RPMI8226 (cell line): ENCODE measurements around the gene TNFAIP1.
"Not testable (repeated sequence)": the region's sequence is repeated elsewhere in the genome, so short reads cannot be mapped to it uniquely, and the experiment has no call there.

Experiments
- DNase-seq: peaks from one replicate; pipeline ENCODE4 v3.0.0-alpha.2; 2015

Gene TNFAIP1

DNA sequence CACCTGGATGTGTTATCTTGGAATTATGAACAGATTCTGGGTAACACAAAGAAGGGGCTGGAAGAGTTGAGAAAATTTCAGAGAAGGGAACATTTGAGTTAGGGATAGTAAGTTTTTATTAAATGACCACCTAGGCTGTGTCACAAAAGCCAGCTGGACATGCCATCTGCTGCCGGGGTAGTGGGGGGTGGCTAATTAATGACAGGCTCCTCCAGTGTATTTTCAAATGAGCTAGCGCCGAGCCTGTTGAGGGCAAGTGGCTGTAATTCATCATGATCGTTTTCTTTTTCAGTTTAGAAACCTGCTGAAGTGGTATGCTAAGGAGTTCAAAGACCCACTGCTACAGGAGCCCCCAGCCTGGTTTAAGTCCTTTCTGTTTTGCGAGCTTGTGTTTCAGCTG lies 10.3 kb upstream of the TNFAIP1 start:
- DNase-seq: no peak

DNA sequence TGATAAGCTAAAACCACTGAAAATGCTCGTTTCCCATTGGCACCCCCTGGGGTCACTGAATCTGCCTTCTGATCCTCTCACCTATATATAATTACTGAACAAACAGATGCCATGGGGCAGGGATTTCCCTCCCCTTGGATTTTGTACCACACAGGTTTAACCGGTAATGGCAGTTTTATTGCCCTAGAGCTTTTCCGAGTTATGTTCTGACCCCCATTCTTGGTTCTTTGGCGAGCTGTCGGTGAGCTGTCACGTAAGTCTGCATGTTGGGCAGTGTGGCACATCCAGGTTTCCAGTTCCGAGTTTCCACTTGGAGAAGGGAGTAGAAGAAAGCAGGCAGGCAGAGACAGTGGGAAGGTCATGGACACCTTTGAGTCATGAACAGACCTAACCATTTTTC lies 9.4 kb upstream of the TNFAIP1 start:
- no peak for DNase-seq

DNA sequence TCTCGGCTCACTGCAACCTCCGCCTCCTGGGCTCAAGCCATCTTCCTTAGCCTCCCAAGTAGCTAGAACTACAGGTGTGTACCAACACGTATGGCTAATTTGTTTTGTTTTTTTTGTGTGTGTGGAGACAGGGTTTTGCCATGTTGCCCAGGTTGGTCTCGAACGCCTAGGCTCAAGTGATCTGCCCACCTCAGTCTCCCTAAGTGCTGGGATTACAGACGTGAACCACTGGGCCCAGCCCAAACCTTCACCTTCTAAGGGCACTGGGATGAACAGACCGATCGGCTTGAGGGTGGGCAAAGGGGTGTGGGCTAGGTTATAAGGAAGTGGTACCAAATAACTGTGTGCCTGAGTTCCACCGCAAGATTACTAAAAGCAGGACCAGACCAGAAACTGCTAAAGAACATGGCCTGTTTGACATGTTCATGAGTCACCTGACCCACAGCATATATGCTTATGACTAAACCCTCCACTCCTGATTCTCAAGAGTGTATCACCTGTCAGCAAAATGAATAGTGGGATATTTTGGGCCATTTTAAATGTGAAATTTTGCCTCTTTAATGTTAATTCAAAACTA lies 8.4 kb upstream of the TNFAIP1 start:
- DNase-seq: no peak

DNA sequence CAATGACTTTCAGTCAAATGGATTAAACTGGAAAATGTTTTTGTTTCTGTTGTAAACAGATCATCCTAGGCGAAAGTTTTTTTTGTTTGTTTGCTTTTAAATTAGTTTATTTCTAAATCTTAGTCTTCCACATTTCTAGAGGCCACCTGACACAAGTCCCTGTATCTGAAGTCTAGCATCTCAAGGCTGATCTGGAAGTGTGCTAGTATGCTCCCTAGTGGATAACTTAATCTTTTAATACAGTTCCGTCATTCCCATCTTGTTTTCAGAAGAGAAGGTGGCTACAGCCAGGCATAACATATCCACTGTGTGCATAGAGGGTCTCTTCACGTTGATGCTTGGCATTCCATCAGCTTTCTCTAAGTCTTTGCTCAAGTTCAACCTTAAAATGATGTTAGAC lies 7.9 kb upstream of the TNFAIP1 start:
- DNase-seq: no peak

DNA sequence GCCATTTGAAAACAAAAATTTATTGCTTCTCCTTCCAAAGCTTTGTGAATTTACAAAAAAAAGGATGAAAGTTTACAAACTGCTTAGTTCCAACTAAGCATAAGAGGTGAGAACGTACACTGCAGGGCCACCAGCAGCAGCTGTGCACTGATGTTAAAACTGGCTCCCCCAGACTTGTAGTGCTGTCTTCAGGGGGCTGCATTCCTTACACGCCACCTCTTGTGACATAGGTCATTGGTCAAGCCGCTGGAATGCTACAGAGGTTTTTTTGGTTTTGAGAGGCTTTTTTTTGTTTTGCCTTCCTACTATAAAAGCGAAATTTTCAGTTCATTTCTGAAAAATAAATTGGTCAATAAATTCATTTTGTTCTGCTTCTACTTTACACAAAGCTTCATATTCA lies 7.2 kb upstream of the TNFAIP1 start:
- DNase-seq: no peak

DNA sequence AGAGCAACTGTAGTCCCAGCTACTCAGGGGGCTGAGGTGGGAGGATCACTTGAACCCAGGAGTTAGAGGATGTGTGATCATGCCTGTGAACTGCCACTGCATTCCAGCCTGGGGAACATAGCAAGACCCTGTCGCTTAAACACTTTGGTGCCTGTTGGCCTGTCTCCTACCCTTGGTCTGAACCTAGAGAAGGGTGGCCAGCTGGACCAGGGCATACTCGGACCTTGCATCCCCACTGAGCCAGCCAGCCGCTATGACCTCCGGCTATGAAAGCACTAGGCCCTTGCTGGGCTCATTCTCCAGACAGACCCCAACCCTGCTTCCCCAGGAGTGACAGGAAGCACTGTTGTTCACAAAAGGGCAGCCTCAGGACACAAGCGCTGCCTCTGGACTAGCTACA lies 4.9 kb upstream of the TNFAIP1 start:
- no peak for DNase-seq

DNA sequence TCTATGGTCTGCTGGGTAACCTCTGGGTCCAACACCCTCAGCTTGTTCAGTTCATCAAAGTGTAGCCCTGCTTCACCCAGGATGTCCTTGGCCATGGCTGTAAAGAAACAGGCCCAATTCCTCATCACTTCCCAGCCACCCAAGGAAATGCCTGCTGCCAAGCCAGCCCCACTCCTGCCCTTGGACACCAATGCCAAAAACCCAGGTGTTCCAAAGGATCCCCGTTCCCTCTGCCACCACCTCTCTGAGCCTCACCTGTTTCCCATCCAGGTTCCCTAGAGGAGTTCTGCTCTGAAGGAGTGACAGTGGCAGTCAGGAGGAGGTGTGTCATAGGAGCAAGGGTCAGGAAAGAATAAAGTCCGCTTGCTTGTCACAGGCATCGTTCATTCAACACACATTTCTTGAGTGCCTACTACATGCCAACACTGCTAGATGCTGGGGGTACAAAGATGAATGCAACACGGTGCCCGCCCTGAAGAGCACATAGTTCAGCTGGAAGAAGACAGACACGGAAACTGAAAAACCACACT lies 3.6 kb upstream of the TNFAIP1 start:
- no peak for DNase-seq

DNA sequence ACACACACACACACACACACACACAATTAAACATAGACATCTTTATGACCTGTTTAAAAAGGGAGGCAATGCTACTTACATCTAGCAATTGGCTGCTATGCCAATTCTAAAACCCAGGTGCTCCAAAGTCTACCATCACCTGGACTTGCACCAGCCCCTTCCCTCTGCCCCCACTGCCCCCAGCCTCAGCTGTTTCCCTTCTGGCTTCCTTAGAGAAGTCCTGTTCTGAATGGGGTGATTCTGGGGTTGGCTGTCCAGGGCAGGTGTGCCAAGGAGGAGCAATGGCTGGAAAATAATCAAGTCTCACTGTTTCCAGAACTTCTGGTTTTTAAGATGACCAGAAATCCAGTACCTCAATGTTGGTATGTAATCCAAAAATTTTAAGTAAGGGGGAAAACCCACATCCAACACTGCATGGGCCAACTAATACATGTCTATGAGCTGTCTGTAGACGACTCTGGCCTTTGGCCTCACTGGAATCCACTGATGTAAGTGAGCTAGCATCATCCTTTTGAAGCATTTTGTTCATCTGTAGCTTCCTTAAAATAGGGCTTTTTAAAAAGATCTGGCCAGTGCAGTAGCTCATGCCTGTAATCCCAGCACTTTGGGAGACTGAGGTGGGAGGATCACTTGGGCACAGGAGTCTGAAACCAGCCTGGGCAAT lies 2.3 kb upstream of the TNFAIP1 start:
- no peak for DNase-seq

DNA sequence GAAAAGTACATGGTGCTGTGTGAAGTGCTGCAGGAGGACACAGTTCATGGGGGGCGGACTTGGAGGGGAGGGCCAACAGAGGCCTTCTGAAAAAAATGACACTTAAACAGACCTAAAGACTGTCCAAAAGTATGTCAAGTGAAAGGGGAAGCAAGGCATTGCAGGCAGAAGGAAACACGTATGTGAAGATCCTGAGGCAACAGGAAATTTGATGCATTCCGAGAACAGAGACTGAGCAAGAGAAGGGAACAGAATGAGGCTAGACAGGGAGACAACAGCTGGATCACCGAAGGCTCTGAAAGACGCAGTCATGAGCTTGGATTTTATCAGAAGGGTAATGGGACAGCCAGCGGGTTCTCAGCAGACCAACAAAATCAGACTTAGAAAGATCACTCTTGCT lies 1.4 kb upstream of the TNFAIP1 start:
- no peak for DNase-seq

DNA sequence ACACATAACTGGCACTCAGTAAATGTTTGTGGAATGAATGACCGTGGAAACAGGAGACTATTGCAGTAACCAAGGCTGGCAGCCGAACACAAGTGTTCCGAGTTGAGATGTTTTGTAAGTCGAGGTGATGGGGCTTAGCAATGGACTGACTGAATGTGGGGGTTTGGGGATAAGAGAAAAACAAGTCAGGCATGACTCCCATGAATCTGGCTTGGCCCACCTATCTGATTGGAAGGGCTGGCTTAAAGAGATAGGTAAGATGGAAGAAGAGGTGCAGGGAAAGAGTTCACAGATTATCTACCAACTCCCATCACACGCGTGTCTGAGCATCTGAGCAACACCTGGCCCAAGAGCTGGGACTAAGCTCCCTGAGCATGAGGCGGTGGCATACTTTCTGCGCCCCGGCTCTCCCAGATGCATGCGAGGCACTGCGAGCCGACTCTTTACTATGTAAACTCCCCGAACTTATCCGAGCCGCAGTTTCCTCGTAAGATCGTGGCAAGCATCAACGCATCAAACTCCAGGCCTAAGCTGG lies 828 bp upstream of the TNFAIP1 start:
- DNase-seq: peak; percentile 44

DNA sequence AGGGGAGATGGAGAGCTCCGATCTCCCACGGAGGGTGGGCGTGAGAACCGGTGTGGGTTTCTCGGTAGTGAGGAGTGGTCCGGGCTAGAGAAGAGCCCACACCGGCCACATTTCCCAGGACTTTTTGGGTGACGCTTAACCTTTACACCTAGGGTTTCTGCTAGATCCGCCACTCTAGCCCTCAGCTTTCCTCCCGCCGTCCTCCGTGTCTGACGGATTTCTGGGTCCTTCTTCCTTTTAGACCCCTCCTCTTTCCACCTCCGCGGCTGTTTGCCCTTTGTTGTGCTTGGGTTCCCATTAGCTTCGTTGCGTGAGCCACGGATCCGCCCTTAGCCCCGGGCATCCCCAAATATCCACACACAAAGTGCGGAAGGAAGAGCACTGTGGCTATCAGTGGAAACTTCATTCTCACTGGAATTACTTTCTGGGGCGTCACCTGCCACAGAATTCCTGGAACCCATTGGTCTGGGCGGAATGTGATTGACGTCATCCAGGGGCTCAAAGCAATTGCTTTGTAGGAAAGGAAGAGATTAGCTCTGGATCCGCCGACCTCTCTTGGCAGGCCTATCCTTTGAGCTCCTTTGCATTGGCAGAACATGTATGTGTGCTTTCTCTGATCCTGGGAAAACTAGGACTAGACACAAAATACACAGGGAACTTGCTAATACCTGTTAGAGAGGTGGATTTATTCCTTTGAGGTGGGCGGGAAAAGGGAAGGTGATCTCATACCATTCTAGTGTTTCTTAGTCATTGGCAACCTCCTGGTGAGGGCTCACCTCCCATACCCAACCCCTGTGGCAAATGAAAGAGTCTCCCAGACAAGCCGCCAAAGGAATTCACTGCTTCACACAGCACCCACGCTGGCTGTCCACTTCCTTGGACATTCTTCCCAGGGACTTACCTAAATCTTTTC lies 654 bp downstream of the TNFAIP1 start:
- peak; percentile 16 for DNase-seq

DNA sequence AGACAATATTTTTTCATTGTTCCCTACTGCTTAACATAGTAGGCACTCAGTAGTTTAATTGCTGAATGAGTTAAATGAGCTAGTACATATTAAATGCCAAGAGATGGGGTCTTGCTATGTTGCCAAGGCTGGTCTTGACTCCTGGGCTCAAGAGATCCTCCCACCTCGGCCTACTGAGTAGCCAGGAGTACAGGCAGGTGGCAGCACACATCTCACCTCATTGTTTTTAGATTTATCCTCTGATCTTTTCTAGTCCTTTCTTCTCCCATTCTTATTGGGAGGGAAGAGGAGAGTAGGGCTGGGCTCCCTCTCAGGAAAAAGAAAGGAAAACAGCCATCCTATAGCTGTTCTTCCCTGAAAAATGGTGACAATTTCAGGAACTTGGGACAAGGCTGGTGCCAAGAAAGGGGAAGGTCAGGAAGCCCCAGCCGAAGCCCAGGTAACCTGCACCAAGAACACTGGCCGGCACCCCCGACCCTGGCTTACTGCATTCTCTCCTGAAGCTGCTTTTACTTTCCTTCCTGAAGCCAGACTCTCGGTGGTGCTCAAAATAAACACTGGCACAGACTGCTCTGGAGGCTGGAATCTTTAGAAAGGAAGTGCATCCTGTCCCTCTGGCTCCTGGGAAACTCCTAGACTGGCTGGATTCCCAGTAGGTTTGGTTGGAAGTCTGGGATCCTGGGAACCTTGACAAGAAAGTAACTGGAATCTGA lies 2.7 kb downstream of the TNFAIP1 start:
- DNase-seq: no peak

DNA sequence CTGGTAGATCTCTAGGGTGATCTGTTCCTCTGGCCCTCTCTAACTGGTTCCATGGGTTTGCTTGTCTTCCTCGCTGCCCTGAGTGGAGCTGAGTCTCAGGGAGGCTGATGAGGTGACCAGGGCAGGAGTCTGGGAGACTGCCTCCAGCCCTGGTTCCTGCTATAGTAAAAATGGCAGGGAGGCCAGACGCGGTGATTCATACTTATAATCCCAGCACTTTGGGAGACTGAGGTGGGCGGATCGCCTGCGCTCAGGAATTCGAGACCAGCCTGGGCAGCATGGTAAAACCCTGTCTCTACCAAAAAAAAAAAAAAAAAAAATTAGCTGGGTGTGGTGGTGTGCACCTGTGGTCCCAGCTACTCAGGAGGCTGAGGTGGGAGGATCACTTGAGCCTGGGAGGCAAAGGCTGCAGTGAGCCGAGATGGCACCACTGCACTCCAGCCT lies 3.2 kb downstream of the TNFAIP1 start:
- DNase-seq: not testable (repeated sequence)

DNA sequence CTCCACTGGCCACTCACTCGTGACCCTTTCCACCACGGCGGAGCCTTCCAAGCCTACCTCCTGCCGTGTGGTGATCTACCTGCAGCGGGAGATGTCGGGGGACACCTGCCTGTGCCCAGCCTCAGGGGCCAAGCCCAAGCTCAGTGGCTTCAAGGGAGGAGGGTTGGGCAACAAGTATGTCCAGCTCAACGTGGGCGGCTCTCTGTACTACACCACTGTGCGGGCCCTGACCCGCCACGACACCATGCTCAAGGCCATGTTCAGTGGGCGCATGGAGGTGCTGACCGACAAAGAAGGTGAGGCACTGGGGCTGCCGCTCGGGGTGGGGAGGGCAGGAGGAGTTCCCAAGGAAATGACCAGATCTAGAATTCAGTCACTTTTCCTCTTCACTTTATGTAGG lies 3.9 kb downstream of the TNFAIP1 start:
- DNase-seq: no peak

DNA sequence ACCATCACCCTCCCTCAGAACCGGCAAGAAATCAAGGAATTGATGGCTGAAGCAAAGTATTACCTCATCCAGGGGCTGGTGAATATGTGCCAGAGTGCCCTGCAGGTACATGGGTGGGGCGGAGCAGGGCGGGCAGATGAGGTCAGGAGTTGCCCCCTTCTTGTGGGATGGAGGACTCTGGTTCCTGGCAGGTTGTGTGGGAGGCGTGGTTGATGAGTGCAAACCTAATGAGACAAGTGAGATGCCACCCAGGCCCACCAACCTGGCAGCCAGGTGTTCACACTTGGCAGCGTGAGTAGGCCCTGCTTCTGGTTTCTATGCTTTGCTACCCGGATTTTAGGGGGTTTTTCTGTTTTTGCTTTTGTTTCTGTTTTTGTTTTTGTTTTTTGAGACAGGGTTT lies 4.8 kb downstream of the TNFAIP1 start:
- DNase-seq: no peak

DNA sequence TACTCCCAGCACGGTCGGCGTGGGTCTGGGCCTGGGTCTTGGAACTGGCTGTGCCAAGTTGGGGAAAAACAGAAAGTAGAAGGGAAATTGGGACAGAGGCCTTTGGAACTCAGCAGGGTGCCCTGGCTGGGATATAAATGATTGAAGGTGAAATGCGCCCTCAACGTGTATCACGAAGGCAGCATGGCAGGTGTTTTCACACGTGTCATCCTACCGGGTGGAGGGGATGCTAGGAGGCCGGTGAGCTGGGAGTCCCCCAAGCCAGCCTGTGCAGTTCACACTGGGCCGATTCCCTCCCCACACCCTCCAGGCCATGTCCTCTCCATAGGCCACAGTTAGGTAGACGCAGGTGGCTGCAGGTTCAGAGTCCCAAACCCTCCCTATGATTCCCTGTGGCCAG lies 6.0 kb downstream of the TNFAIP1 start:
- no peak for DNase-seq

DNA sequence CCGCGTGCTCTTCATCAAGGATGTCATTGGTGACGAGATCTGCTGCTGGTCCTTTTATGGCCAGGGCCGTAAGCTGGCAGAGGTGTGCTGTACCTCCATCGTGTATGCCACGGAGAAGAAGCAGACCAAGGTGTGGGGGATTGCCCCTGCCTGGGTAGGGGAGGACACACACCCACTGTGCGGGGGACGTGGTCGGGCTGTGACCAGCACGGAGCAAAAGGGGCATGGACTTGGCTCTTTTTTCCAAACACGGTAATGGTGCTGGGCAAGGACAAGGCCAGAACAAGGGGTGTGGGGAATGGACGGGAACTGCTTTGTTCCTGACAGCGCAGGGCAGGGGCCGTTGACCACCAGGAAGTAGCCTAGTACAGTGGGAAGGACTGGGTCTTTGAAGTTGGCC lies 6.8 kb downstream of the TNFAIP1 start:
- DNase-seq: no peak

DNA sequence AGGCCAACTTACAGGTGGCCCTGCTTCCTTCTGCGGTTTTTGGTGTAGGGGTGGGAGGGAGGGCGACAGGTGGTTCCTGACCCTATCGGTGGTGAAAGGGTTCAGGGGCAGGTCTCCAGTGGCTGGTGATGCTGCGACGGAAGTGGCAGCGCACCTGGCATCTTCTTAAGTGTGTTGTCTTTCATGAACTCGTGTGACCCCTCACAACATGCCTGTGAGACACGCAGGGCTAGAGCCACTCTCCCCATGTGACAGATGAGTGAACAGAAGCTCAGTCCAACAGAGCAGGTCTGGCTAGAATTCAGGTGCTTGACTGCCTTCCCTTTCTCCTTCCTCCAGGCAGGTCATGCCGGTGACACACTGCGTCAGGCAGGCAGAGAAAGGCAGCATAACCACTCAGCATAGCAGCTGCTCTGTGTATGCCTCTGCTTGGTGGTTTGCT lies 8.0 kb downstream of the TNFAIP1 start:
- DNase-seq: peak; percentile 83

DNA sequence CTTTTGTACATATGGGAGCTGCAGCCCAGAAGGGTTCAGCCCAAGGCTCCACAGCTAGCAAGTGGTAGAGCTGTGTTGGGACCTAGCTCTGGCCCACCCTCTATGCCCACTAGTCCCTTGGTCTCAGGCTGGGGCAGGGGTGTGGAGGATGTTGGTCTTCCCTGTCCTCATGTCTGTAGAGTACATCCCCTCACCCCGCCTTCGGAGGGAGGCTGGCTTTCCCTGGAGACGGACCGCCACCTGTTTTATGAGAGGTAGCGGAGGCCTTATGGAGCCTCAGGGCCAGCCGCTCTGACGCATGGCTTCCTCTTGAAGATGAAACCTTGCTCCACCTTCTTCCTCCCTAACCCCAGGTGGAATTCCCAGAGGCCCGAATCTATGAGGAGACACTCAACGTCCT lies 8.4 kb downstream of the TNFAIP1 start:
- no peak for DNase-seq

DNA sequence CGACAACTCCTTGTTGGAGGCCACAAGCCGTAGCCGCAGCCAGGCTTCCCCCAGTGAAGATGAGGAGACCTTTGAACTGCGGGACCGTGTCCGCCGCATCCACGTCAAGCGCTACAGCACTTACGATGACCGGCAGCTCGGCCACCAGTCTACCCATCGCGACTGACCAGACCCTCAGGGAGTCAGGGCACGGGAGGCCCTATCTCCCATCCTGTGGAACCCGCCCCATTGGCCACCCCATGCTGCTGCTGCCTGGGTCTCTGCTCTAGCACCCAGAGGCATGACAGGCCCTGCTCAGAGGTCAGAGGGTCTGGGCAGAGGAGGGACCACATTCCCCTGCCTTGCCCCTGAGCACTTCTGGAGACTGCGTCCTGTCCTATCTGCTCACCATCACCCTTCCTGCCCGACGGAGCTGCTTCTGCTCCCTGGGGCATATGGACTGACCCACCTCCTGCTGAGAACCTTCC lies 8.9 kb downstream of the TNFAIP1 start:
- no peak for DNase-seq

DNA sequence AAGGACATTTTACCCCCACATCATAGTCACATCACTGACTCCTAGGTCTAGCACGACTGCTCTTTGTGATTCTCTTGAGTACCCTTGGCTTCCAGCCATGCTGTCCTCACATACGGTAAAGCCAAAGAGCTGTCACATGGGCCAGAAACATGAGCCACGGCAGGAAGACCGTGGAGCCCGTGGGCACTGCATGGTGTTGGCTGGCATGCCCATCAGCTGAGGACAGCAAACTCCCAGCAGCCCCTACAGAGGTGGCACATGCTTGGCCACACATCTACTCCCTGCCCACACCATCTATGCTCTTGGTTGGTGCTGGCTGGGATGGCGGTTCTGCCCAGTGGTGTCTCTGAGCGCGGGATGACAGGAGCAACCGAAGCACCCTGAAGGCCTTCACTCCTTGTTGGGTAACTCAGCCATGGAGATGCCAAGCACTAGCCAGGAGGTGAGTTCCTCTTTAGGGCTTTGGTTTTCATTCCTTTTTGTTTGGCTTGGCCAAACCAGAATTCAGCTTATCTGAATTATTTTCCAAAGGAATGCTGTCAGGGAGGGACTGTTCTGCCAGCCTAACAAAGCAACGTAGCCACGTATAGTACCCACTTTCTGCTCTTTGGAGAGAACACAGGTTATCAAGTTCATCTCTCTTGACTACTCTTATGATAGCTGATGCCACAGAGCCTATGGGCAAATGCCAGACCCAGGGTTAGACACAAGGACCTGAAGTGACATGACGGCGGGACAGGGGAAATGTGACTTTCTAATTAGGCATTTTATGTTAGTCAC lies 10.0 kb downstream of the TNFAIP1 start:
- no peak for DNase-seq

DNA sequence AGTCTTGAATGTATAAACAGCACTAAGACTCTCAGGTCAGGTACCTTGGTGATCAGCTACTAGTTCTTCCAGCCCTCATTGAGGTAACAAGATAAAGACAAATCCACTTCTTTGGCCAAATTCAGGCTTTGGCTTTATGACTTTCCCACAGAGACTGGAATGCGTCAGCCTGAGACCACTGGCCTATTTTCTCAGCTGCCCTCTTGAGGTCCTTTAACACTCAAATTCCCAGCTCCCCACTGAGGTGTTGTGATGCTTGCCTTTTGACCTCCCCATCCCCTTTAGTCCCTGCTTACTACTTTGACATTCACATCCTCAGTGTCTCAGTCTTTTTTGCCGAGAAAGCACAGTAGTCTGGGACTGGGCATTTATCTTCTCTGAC lies 10.6 kb downstream of the TNFAIP1 start:
- DNase-seq: no peak
